A673 (cell line): ENCODE results near the gene FAM98A. TPM values are rescaled to one million over a fixed set of nuclear protein-coding genes. Genes with fewer than 3 reads are reported as not detected.

Experiments used
- BruUV-seq: library from RNA; stranded (reverse); fragments of 400-500 nt; replicated peaks from 2 replicates; lab custom pipeline; 2021; lab: Mats Ljungman, UMichigan
- CTCF ChIA-PET: fragments of 300-600 bp; sonication (Branson Sonifier 250); formaldehyde crosslinking; loops from one replicate; lab custom pipeline; 2022; ENCODE audit warnings: antibody characterized with exemption; lab: Charles Lee
- POLR2A ChIA-PET: fragments of 300-600 bp; sonication (Branson Sonifier 250); formaldehyde crosslinking; loops from one replicate; lab custom pipeline; 2022; ENCODE audit warnings: antibody characterized with exemption; ENCODE audit not compliant: low non-redundant PET; lab: Charles Lee
- DNase-seq: peaks from one replicate; pipeline ENCODE4 v3.0.0-alpha.2; 2015; ENCODE audit warnings: low spot score
- H3K27ac ChIP-seq: fragments of 200-600 bp; sonication (generic); 2 replicates; pipeline ENCODE4 v1.5.1; 2016; ENCODE audit warnings: mixed run types, low read depth, mild to moderate bottlenecking, mixed read lengths, antibody characterized with exemption, low read length; ENCODE audit not compliant: poor library complexity, severe bottlenecking
- H3K27me3 ChIP-seq: fragments of 200-600 bp; sonication (generic); replicated peaks from 2 replicates; pipeline ENCODE4 v1.6.1; 2017; ENCODE audit warnings: mixed run types, low read depth, mild to moderate bottlenecking, mixed read lengths, antibody characterized with exemption, low read length; ENCODE audit not compliant: insufficient read depth, poor library complexity
- H3K36me3 ChIP-seq: fragments of 200-600 bp; sonication (generic); 2 replicates; pipeline ENCODE4 v1.6.1; 2016; ENCODE audit warnings: mixed run types, mild to moderate bottlenecking, mixed read lengths, antibody characterized with exemption, low read length; ENCODE audit not compliant: insufficient read depth, poor library complexity, severe bottlenecking
- H3K4me1 ChIP-seq: fragments of 200-600 bp; sonication (generic); 2 replicates; pipeline ENCODE4 v1.6.1; 2017; ENCODE audit warnings: mixed run types, mild to moderate bottlenecking, mixed read lengths, antibody characterized with exemption, low read length; ENCODE audit not compliant: insufficient read depth, poor library complexity, severe bottlenecking
- H3K4me3 ChIP-seq: fragments of 200-600 bp; sonication (generic); 2 replicates; pipeline ENCODE4 v1.5.1; 2016; ENCODE audit warnings: low read depth, mixed run types, mild to moderate bottlenecking, mixed read lengths, low read length; ENCODE audit not compliant: poor library complexity, severe bottlenecking
- H3K9me3 ChIP-seq: fragments of 200-600 bp; sonication (generic); 2 replicates; pipeline ENCODE4 v1.6.1; 2016; ENCODE audit warnings: mixed run types, low read depth, mild to moderate bottlenecking, mixed read lengths, antibody characterized with exemption, low read length; ENCODE audit not compliant: poor library complexity, severe bottlenecking
- CTCF ChIP-seq: fragments of 300-800, 200-600 bp; sonication (generic); conservative IDR thresholded peaks from 2 replicates; pipeline ENCODE4 v1.5.1; 2017; ENCODE audit warnings: low read depth, mild to moderate bottlenecking, antibody characterized with exemption, low read length, moderate library complexity, mixed read lengths
- EZH2 ChIP-seq: fragments of 200-600 bp; sonication (generic); IDR thresholded peaks from 2 replicates; pipeline ENCODE4 v1.6.1; 2017; ENCODE audit warnings: borderline replicate concordance, low read depth, mild to moderate bottlenecking, mixed read lengths, antibody characterized with exemption, low read length; ENCODE audit not compliant: poor library complexity, severe bottlenecking
- intact Hi-C: fragments of 100-400 bp; cut with micrococcal nuclease; formaldehyde crosslinking; loops from one replicate; pipeline ENCODE4 v1.10.0; 2022; ENCODE audit not compliant: unreplicated experiment
- total RNA-seq: library from RNA; stranded (reverse); gene quantifications from 2 replicates; pipeline ENCODE4 v1.2.3, GENCODE V29; 2021

The FAM98A gene
- total RNA-seq, 1 experiment from 2014 or later, result 64.7 TPM

GRCh38 chr2:33607905-33608304 lies 8.8 kb upstream of the FAM98A start:
- Histone ChIP-seq H3K27me3 (no peaks in the 10 kb centered on the region), H3K9me3 (no peaks in the 10 kb centered on the region), H3K4me1 (no peaks in the 10 kb centered on the region), H3K4me3 (no peak overlapping the region), H3K27ac (no peak overlapping the region), H3K36me3 (no peaks in the 10 kb centered on the region)
- no peak for DNase-seq
- no TSS peak for BruUV-seq
- CTCF ChIA-PET, result no interaction called here
- intact Hi-C loops, result no loop called here
- POLR2A ChIA-PET, result no interaction called here
- TF ChIP-seq CTCF (no peak), EZH2 (no peak)

GRCh38 chr2:33607251-33607721 lies 8.2 kb upstream of the FAM98A start:
- TF ChIP-seq EZH2 (no peak), CTCF (no peak)
- BruUV-seq, result no TSS peak
- H3K4me1 ChIP-seq, result no peaks in the 10 kb centered on the region
- H3K27ac ChIP-seq, result no peak overlapping the region
- no peaks in the 10 kb centered on the region for H3K9me3 ChIP-seq
- no peaks in the 10 kb centered on the region for H3K36me3 ChIP-seq
- H3K4me3 ChIP-seq, result no peak overlapping the region
- intact Hi-C loops, result no loop called here
- DNase-seq, result no peak
- ChIA-PET POLR2A (no interaction called here), CTCF (no interaction called here)
- no peaks in the 10 kb centered on the region for H3K27me3 ChIP-seq

GRCh38 chr2:33606622-33607021 lies 7.5 kb upstream of the FAM98A start:
- intact Hi-C loops, result no loop called here
- no peaks in the 10 kb centered on the region for H3K36me3 ChIP-seq
- POLR2A ChIA-PET, result no interaction called here
- no peak overlapping the region for H3K27ac ChIP-seq
- no peak for DNase-seq
- TF ChIP-seq CTCF, result no peak
- no peak for TF ChIP-seq EZH2
- no TSS peak for BruUV-seq
- H3K27me3 ChIP-seq, result no peaks in the 10 kb centered on the region
- H3K4me1 ChIP-seq, result no peaks in the 10 kb centered on the region
- no peaks in the 10 kb centered on the region for H3K9me3 ChIP-seq
- CTCF ChIA-PET, result no interaction called here
- no peak overlapping the region for H3K4me3 ChIP-seq
